Right ventricle myocardium inferior (tissue), 1 donor: ENCODE data around the gene SPTBN1. TPM values are rescaled to one million over a fixed set of nuclear protein-coding genes. Genes with fewer than 3 reads are reported as not detected.
A peak's percentile ranks its signal among the peaks of the same experiment; 100 is the strongest.

Experiments
- ATAC-seq: fragments of 200-7000 bp; cut with Tn5 transposase; one replicate; pipeline ENCODE4 v1.9.1; 2020; ENCODE audit warnings: mild to moderate bottlenecking, moderate library complexity
- DNase-seq: peaks from one replicate; pipeline ENCODE4 v3.0.0; 2021; ENCODE audit errors: missing footprints
- intact Hi-C: fragments of 100-400 bp; cut with DNase I; formaldehyde crosslinking; loops from one replicate; pipeline ENCODE4 v1.11.0; 2022
- total RNA-seq: library from RNA; stranded (reverse); fragmentation: NEBNext Ultra II Directional; extraction: Animal tissue kit (Norgen Biotek cat#: 25700); gene quantifications from one replicate; pipeline ENCODE4 v1.2.1, GENCODE V29; 2021
- donor health status: DM: no; HTN: yes; CAD: no; lungs with severe emphysema.

SPTBN1 gene
- total RNA-seq, 1 donor from 2014 or later = 439 TPM

DNA sequence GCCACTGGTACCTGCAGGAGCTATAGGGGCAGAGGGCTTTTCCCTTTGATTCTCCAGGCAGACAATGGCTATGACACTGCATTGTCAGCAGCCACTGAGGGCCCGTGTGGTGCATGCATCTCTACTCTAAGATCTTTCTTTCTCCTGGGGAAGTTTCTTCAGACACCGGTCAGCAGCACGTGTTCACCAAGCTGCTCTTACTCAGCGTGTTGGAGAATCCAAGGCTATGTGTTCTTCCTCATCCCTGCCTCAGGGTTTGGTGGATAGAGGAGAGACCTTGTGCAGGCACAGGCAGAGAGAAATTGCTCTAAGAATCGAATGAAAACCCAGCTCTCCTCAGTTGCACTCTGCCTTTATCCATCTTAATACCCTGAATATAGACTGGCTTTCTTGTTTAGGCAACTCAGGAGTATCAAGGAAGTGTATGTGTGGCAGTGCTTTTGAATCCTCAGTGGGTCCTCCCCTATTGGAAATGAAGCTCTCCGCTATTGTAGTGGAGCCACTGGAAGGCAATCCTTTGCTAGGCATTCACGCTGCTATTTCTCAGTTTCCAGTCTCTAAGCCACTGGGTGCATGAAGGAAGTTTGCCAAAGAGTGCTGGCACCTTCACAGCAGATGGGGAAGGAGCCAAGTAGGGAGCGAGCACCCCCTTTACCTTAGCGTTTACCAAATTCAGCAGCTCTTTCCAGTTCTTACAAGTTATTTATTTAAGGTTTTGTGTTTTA, 180.4 kb downstream of the SPTBN1 start:
- DNase-seq (no peak), ATAC-seq (no peak)
- intact Hi-C loops = loop anchor here (5.0 kb wide), 2 partner anchors 34 to 179 kb away; partner anchors contain the start of gene SPTBN1

- no peak for ATAC-seq
- intact Hi-C loops = loop anchor here (5.0 kb wide), 2 partner anchors 36 to 181 kb away; partner anchors contain the start of gene SPTBN1
- no peak for DNase-seq
Observed at GRCh38 chr2:54638103-54638502, 182.0 kb downstream of the SPTBN1 start.

- DNase-seq (no peak), ATAC-seq (no peak)
- intact Hi-C loops = loop anchor here (5.0 kb wide), 2 partner anchors 36 to 181 kb away; partner anchors contain the start of gene SPTBN1
Observed at GRCh38 chr2:54638774-54639187, 182.7 kb downstream of the SPTBN1 start.

DNA sequence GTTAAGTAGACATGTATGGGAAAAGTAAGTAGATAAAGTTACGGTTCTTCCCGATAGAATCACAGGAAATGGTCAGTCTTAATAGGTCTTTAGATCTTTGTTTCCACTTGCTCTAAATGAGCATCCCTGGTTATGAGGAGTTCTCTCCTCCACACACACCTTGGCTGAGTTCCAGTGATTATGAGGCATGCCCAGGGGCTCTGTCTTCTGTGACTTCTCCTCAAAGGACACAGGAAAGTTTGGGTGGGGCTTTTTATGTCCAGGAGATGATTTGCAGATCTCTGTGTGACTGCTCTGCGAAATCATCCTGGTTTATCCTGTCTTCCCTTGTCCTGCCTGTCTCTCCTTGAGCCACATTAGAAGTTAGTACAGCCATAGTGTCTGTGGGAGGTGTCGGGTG, 183.5 kb downstream of the SPTBN1 start:
- intact Hi-C loops = loop anchor here (5.0 kb wide), 3 partner anchors 37 to 182 kb away; partner anchors contain the start of gene SPTBN1
- DNase-seq (no peak), ATAC-seq (no peak)

DNA sequence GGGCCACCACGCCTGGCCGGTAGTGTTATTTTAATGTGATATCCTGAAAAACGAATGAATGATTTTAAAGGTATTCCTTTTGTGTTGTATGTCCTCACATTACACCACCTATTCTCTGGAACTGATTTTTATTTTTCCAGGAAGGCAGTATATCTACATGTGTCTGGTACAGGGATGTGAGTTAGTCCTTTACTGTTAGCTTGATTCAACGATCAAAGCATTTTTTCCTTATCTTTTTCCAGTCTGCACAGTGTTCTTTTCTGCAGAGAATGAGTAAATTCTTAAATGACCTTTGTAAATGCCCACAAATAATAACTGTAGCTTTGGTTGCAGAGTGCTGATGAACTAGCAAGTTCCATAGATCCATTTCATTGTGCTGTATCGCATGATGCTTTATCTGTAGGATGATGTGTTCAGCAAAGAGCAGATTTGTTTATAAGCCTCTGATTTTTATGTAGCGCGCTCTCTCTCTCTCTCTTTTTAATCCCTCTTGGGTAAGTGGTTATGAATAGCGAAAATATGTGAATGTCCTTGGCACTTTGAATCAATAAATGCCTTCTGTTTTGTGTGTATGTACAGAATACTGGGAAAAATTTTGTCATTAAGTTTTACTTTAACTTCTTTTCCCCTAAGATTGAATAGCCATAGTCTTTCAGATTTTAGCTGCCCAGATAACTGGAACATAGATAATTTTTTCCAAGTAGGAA, 184.9 kb downstream of the SPTBN1 start:
- ATAC-seq (no peak), DNase-seq (no peak)
- intact Hi-C loops = loop anchor here (5.0 kb wide), 1 partner anchor 119 kb away; no protein-coding TSS in a partner anchor

DNA sequence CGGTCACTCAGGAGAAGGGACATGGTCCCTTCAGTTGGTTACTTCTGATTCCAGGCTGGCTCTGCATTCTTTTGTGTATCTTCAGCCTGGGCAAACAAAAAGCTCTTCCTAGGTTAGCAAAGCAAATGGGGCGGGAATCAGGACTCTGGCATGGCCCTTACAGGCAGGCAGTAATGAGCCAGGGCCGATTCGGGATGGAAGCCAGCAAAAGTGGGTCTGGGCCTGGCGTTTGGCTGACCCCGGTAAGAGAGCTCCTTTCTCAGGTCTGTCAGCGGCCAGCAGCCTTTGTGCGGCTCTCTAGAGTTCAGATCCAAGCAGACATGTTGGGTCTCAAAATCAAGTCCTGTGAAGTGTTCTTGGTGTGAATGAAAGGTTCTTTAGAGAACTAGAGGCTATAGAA, 185.9 kb downstream of the SPTBN1 start:
- DNase-seq = no peak
- intact Hi-C loops = loop anchor here (5.0 kb wide), 1 partner anchor 120 kb away; no protein-coding TSS in a partner anchor
- ATAC-seq = peak; percentile 65

- DNase-seq (no peak), ATAC-seq (no peak)
- intact Hi-C loops = loop anchor here (5.0 kb wide), 1 partner anchor 121 kb away; no protein-coding TSS in a partner anchor
Observed at GRCh38 chr2:54642677-54643430, 186.7 kb downstream of the SPTBN1 start.

DNA sequence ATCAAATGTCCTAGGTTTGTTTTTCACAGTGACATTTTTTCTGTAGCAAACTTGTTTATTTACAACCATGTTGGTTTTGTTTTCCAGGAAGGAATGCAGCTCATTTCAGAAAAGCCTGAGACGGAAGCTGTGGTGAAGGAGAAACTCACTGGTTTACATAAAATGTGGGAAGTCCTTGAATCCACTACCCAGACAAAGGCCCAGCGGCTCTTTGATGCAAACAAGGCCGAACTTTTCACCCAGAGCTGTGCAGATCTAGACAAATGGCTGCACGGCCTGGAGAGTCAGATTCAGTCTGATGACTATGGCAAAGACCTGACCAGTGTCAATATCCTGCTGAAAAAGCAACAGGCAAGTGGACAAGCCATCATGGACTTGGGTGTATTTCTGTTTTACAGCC, 188.1 kb downstream of the SPTBN1 start:
- intact Hi-C loops = loop anchor here (5.0 kb wide), 1 partner anchor 122 kb away; no protein-coding TSS in a partner anchor
- ATAC-seq (no peak), DNase-seq (no peak)

GRCh38 chr2:54646170-54646927, 190.2 kb downstream of the SPTBN1 start:
- no peak for ATAC-seq
- intact Hi-C loops = no loop called here

DNA sequence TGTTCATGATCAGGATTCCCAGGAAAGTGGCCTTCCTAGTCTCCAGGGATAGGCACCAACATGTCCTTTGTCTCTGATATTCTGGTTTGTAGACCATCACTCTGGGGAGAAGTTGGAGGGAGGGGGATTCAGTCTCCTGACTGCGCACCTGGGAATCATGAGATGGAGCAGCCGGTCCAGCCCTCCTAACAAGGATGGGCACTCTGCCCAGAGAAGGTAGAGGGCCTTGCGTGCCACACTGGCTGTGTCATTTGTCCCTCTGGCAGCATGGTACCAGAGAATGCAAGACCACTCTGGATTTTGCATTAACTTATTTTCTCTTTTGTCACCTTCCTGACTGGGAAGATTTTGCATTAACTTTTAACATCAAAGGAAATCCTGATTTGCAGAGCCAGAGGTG, 192.1 kb downstream of the SPTBN1 start:
- intact Hi-C loops = no loop called here
- no peak for ATAC-seq
- DNase-seq = no peak

More at GRCh38 chr2:54646170-54646927, 190.2 kb downstream of the SPTBN1 start:
- DNase-seq = no peak

DNA sequence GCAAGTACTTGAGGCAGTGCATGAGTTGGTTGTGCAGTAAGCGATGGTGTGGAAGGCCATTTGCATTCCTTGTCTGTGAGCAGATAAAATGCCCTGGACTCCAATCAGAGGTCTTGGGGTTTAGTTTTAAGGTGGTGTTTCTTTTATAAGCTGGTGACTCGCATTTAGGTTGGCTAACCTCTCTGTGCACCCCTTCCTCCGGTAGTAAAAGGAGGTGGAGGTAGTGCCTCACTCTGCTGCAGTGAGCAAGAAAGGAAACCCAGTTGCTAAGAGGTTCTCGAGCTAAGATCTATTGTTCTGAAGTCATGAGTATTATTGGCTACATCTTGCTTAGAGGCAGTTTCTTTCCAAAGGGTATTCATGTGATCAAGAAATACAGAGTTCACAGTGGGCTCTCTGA, 193.1 kb downstream of the SPTBN1 start:
- intact Hi-C loops = no loop called here
- no peak for ATAC-seq
- no peak for DNase-seq

DNA sequence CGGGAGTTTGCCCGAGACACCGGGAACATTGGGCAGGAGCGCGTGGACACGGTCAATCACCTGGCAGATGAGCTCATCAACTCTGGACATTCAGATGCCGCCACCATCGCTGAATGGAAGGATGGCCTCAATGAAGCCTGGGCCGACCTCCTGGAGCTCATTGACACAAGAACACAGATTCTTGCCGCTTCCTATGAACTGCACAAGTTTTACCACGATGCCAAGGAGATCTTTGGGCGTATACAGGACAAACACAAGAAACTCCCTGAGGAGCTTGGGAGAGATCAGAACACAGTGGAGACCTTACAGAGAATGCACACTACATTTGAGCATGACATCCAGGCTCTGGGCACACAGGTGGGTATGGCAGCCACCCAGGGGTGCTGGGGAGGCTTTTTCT, 193.5 kb downstream of the SPTBN1 start:
- intact Hi-C loops = no loop called here
- ATAC-seq = no peak
- DNase-seq = no peak

DNA sequence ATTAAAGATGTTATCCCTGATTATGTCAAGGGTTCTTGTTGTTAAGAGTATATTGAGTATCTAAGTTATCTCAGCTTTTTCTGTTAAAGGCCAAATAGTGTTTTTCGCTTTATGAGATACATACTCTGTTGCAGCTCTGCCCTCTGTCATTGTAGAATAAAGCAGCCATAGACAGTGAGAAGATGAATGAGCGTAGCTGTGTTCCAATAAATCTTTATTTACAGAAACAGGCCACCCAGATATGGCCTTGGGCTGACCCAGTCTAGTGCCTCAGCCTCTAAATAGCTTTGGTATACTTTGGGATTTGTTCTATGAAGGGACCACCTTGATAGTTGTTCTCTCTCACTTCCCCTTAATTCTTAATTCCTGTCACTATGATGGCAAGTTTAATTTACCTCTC, 194.5 kb downstream of the SPTBN1 start:
- DNase-seq (no peak), ATAC-seq (no peak)
- intact Hi-C loops = no loop called here

DNA sequence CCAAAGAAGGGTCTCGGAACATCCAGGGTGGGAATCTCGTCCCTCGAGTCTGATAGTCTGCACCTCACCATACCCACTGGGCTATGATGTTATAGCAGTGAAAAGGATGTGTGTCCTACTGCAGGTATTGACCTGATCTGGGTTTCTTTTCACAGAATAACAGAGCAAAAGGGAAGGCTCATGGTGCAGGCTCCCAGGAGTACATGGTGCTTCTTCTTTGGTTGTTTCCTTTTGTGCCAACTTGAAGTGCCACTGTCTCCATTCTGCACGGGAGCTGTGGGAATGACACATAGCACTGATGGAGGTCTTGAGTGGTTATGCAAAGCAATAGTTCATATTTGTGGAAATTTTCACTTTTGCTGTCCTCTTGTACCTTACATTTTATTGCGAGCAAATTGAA, 195.2 kb downstream of the SPTBN1 start:
- intact Hi-C loops = no loop called here
- ATAC-seq (no peak), DNase-seq (no peak)

DNA sequence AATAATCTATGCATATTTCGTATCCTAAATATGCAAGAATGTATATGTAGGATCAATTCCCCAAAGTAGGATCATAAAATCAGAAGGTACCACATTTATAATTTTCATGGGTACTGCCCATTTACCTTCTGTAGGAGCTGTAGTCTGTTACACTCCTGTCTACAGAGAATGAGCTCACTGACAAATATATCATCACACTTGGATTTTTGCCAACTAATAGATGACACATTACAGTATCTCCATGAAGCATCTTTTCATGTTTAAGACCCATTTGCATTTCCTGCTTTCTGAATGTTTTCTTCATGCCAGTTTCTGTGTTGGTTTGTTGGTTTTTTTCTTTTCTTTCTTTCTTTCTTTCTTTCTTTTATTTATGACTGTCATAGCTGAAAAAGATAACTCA, 196.4 kb downstream of the SPTBN1 start:
- DNase-seq (no peak), ATAC-seq (no peak)
- intact Hi-C loops = no loop called here

GRCh38 chr2:54653572-54654204, 197.6 kb downstream of the SPTBN1 start:
- ATAC-seq (no peak), DNase-seq (no peak)
- intact Hi-C loops = no loop called here

DNA sequence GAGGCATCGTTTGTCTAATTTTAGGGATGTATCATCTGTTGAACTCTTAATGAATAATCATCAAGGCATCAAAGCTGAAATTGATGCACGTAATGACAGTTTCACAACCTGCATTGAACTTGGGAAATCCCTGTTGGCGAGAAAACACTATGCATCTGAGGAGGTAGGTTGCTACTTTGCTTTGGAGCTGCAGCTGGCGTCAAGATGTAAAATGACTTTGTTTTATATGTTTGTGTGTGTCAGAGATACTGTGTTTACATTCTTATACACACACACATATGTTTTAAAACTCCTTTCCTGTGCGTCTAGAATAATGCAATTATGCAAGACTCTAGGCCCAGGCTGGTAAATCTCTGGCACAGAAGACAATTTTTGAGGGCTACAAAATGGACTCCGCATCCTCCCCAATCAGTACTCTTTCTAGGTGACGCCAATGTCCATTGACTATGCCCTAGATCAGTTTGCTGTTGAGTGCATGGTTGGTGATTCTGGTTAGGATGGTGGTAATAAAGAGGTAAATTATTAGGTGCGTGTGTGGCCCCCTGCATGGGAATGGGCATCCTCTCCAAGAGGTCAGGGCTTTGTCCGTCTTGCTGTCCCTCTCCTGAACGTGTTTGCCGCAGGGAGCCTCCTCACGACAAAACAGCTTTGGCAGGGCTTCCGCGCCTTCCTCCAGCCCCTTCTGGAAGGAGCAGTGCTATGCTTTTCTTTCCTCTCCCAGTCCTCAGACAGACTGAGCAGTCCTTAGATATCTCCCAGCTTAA, 199.1 kb downstream of the SPTBN1 start:
- ATAC-seq (no peak), DNase-seq (no peak)
- intact Hi-C loops = no loop called here
